Activated gamma-delta T cell treated with Interleukin-2 at 50 U/mL for 16 hours (primary cell): ENCODE data around the gene RASAL2.
"Not testable (repeated sequence)": the region's sequence is repeated elsewhere in the genome, so short reads cannot be mapped to it uniquely, and the experiment has no call there.

ENCODE experiments used
- DNase-seq: peaks from one replicate; pipeline ENCODE4 v3.0.0-alpha.2; 2020

RASAL2 gene

DNA sequence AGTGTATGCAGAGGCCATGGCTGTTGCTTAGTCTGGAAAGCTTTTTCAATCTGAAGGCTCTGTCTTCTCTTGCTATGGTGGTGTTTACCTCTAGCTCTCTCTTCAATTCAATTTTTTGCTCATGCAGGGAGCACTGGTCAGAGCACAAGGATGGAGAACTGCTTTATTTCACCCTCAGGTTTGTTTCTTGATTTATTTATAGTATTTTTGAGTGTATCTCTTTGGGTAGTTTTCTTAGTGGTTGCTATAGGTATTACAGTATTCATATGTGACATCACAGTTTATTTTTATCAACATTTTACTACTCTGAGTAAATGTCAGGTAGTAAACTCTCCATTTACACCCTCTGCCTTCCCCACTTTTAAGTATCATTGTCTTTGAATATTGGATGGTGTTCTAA is 147.9 kb downstream of the RASAL2 start:
- DNase-seq, result no peak

GRCh38 chr1:178243119-178243518 is 149.2 kb downstream of the RASAL2 start:
- no peak for DNase-seq

GRCh38 chr1:178243890-178244289 is 150.0 kb downstream of the RASAL2 start:
- DNase-seq, result no peak

DNA sequence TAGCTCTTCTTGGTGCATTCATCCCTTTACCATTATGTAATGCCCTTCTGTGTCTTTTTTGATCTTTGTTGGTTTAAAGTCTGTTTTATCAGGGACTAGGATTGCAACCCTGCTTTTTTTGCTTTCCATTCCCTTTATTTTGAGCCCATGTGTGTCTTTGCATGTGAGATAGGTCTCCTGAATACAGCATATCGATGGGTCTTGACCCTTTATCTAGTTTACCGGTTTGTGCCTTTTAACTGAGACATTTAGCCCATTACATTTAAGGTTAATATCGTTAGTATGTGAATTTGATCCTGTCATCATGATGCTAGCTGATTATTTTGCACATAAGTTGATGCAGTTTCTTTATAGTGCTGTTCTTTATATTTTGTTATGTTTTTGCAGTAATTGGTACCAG is 154.4 kb downstream of the RASAL2 start:
- not testable (repeated sequence) for DNase-seq

GRCh38 chr1:178253581-178253980 is 159.7 kb downstream of the RASAL2 start:
- DNase-seq, result not testable (repeated sequence)

GRCh38 chr1:178254433-178254832 is 160.5 kb downstream of the RASAL2 start:
- DNase-seq, result no peak

- no peak for DNase-seq
Observed at GRCh38 chr1:178258536-178258935, 164.6 kb downstream of the RASAL2 start.

DNA sequence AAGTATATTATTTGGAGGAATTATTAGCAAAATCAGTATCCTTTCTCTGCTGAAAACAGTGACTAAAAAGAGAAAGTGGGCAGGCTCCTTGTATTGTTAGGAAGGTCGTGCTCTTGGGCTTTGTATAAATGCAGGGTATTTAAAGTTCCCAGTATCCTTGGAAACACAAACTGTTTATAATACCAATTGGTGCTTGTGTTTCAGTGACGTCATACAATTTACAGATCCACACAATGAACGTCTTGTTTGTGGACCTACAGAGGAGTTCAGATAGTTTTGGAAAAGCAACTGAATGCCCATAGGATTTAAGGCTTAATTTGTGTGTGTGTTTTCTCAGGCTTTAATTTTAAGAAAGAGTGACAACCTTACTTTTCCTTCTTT is 168.2 kb downstream of the RASAL2 start:
- DNase-seq, result no peak

DNA sequence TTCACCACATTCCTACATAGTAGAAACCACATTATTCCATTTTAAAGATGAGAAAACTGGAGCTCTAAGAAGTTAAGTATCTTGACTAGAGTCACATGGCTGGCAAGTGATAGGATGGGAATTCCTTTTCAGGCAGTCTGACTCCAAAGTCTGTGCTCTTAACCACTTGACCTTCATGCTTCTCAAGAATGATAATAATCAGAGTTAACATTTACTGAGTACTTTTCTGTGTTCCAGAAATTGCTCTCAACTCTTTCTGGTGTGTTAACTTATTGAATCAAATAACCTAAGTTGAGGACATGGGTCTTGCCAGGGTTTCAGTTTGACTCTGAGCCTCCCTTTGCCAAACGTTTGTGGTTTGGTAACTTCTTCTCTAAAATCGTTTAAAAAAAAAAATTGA is 169.4 kb downstream of the RASAL2 start:
- DNase-seq, result no peak

GRCh38 chr1:178266113-178266512 is 172.2 kb downstream of the RASAL2 start:
- DNase-seq, result no peak

GRCh38 chr1:178266619-178267066 is 172.7 kb downstream of the RASAL2 start:
- DNase-seq, result no peak

DNA sequence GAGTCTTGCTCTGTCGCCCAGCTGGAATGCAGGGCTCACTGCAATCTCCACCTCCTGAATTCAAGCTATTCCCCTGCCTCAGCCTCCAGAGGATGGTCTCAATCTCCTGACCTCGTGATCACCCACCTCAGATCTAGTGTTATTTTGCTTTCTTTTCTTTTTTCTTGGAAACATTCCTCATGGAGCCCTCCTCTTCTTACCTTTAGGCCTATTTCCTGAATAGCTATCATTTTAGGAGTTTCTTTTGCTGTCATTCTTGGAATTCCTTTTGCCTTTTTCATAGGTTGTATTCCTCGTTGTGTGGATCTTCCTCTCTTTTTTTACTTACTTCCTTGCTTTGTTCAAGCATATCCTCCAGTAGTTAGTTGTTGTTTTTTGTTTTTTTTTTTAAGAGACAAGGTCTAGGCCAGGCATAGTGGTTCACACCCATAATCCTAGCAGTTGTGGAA is 173.8 kb downstream of the RASAL2 start:
- no peak for DNase-seq

DNA sequence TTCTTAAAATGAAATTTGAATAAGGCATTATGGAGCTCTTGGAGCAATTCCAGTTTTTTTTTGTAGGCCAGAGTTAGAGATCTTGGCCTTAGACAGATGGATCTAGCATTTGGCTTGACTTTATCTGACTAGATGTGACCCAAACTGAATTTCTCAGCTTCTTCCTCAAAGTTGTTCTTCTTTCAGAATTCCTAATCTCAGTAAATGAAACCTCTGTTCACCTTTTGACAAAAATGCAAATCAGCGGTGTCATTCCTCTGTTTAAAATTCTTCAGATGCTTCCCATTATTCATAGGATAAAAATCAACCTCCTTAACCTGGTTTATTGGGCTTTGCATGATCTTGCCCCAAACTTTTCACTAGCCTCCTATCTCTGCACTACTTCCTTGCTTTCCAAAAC is 177.6 kb downstream of the RASAL2 start:
- no peak for DNase-seq

DNA sequence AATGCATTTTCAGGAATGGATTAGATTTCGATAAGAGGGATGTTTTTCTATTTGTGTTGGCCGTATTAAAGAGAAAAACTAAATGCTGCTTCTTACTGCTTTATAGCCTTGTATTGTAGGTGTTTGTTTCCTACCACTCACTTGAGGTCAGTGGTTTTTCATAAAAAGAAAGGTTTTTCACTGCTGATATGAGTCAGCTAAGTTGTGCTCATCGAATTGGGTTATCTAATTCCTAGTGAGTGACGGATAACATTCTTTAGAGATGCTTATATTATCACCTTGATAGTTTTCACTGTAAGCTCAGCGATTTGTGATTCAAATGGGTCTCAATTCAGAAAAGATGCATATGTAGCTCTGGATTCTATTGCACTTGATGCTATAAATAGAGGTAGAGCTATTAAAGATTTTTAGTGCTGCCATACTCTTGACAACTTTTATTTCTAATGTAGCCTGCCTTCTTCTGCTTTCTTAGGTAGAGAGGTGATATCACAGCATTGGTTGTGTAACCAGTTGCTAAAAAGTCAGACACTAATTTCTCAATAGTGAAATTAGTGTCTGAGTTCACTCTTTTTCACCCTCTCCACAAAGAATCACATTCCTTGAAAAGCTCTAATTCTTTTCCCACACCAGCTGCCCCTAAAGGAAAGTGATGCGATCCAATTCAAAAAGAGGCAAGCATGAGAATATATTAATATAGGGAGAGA is 180.0 kb downstream of the RASAL2 start:
- no peak for DNase-seq

DNA sequence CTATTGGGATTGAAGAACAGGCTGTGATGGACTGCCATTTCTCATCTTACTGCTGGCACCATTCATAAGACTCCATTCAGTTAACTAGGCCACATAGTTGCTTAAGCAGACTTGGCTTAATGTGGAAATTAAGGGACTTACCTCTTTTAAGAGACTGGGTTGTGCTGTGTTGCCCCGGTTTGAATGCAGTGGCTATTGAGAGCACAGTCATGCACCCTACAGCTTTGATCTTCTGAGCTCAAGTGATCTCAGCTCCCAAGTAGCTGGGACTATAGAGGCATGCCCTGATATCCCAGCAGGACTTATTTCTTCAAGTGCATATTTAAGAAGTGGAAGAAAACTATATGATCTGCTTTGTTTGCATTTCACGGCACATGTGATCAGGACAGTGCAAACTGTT is 181.1 kb downstream of the RASAL2 start:
- no peak for DNase-seq

DNA sequence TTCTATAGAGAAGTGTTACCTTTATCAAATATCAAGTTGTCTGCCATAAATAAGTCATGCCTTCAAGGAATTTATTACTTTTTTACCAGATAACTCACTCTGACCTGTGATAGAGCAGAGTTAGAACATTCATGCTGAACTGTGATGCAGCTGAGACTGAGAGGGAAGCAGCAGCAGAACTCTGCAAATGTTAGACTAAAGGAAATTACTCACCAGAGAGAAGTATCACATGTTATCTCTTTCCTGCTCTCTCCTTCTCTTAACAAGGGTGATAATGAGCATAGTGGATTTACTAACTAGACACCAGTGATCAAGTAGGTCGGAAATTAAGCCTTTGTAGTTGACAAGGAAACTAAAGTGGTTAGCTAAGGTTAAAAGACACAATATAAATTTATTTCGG is 181.6 kb downstream of the RASAL2 start:
- DNase-seq, result no peak

DNA sequence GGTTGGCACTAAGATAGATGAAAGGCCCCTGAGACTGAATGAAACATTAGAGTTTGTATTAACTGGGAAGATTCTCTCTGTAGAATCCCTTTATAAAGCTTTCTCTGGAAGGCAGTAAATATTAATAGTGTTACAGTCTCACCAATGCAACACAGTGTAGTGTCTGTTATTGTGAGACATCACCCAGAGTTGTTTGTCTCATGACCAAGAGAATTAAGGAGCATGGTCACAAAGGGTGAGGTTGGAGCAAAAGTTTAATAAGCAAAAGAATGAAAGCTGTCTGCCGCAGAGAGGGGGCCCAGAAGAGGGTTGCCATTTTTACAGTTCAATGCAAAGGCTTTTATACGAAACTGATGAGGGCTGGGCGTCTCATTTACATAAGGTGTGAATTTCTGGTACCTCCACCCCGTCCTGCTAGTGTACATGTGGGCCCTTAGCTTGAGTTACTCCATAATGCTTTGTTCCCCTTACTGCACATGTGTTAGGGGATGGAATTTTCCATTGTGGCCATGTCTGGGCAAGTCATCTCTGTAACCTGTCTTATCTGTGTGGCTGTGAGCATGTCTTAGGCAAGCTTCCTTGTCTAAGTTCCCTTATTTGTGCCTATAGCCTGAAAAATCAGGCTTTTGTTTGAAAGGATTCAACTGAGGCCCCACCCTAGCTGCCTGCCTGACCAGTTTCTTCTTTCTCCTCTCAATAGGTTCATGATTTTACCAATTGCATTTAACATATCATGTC is 184.1 kb downstream of the RASAL2 start:
- no peak for DNase-seq

- DNase-seq, result no peak
Observed at GRCh38 chr1:178278916-178279686, 185.2 kb downstream of the RASAL2 start.

GRCh38 chr1:178282949-178283367 is 189.1 kb downstream of the RASAL2 start:
- DNase-seq, result no peak

DNA sequence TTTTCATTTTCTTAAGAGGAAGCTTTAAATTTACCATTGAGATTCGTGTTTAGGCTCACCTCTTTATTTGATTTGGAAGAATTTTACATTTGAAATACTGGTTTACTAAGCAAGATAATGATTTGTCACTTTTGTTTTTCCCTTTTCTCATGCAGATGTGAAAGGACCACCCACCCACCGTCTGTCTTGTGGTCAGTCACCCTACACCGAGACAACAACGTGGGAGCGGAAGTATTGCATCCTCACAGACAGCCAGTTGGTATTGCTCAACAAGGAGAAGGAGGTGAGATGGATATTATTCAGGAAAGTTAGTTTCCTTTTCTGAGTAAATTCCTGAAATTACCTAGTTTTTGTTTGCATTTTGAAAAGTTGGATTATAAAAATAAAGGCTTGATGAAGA is 189.5 kb downstream of the RASAL2 start:
- DNase-seq, result no peak

- no peak for DNase-seq
Observed at GRCh38 chr1:178284058-178284457, 190.2 kb downstream of the RASAL2 start.

DNA sequence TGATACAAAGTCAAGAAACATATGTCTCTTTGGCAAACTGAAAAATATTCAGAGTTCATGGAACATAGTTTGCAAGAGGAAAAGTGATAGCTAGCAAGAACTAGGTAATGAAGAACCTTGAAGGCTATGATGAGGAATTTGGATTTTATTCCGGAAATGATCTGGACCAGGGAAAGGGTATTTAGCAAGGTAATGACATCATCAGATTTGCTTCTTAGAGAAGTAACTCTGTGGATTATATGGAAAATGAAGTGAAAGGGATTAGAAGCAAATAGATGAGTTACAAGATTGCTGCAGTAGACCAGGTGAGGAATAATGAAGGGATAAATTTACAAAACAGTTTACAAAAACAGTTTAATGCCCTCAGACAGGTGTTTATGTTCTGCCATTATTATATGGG is 197.3 kb downstream of the RASAL2 start:
- no peak for DNase-seq

GRCh38 chr1:178294654-178295053 is 200.8 kb downstream of the RASAL2 start:
- DNase-seq, result no peak

GRCh38 chr1:178300352-178300699 is 206.4 kb downstream of the RASAL2 start:
- no peak for DNase-seq
